GM18517 (cell line): Measurements from ENCODE around the gene CCDC194.
A peak's percentile ranks its signal among the peaks of the same experiment; 100 is the strongest.

Source experiments
- ATAC-seq: cut with Tn5 transposase; IDR thresholded peaks from one replicate; pipeline ENCODE4 v1.9.1; 2021; ENCODE audit warnings: mild to moderate bottlenecking, moderate library complexity; ENCODE audit not compliant: unreplicated experiment

Gene CCDC194, protein sequence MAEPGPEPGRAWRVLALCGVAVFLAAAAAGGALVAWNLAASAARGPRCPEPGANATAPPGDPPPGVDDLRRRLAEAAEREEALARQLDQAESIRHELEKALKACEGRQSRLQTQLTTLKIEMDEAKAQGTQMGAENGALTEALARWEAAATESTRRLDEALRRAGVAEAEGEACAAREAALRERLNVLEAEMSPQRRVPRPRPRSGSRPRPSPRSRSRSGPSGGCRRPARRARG

DNA sequence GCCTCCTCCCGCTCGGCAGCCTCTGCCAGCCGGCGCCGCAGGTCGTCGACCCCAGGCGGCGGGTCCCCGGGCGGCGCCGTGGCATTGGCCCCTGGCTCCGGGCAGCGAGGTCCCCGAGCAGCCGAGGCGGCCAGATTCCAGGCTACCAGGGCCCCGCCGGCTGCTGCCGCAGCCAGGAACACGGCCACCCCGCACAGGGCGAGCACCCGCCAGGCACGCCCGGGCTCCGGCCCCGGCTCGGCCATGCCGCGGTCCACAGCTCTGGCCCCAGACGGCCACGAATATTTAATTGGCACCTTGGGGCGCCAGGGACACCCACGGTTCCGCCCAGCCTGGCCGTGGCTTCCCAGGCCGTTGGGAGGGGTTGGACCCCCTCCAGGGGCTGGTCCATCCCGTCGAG, at the start of gene CCDC194:
Gene CCDC194, minus strand, starts transcription at position 283 of the 400 bp plus-strand sequence. Its CDS starts 38 bp downstream, at position 245.
- ATAC-seq = no peak

DNA sequence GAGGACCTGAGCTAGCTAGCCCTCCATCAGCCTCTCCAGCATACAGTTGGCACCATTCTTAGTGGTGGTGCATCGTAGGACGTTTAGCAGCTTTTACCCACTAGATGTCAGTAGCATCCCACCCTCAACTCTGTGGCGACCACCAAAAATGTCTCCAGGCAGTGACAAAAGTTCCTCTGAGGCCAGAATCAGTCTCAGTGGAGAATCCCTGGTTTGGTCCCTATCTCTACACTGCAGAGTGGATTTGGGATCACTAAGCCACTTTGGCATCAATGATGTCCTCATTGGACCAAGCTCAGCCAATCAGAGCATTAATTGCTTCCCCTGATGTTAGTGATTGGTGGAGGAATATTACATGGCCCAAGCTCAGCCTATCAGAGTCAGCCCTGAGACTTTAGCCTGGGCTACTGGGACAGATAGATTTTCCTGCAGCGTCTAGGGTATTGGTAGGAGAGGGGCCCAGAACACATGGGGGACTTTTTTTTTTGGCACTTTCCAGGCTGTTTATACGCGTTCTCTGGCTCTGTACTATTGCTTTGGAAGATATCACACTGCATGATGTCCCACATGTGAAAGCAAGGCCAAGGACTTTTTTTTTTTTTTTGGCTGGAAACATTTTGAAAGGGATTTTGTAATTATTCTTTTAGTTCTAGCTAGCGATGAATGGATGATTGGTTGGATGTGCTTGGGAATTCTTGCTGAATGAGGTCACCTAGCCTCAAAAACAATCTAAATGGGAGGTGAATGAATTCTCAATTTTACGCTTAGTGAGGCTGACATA, 47.4 kb upstream of the CCDC194 start:
- ATAC-seq = no peak

DNA sequence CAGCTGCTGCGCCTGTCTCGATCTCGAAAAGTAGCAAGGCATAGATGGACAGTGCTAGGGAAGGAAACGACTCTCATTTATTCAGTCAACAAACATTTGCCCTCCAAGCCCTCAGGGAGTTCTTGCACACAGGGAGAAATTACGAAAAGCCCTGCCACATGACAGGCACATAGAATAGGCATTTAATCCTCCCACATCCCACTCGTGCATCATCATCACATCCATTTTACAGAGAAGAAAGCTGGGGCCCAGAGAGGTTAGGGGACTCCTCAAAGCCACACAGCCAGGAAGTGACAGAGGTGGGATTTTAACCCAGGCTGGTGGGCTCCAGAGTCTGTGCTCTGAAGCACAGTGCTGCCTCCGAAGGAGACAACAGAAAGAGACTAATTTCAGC, 42.9 kb upstream of the CCDC194 start:
- no peak for ATAC-seq

DNA sequence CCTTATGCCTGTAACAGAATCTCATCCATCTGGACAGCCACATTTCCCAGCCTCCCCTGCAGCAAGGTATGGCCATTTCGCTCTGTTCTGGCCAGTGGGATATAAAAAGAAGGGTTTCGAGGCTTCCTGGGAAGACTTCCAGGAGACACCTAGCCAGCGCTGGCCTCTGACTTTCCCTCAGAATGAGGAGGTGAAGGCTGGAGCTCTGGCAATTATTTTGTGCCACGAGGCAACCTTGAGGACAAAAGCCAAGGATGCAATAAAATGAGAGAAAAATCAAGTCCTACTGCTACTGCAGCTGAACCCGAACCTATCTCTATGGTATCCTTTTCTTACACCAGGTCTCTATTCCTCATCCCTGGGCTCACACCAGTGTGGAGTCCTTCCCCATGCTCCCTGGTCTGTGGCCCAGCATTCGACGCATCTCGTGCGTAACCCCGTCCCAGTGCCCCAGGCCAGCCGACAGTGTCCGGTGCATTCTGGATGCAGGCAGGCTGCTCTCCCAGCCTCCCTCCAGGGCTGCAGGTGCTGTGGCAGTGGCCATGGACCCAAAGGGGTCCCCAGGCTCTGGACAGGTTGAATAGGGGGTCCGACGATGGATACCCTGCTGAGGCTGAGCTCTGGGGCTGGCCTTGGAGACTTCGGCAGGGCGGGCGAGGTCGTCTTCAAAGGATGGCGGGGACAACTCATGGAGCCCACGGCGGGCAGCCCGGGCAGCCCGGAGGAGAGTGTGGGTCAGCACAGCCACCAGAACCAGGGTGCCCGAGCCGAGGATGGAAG, 42.3 kb upstream of the CCDC194 start:
- ATAC-seq = no peak

DNA sequence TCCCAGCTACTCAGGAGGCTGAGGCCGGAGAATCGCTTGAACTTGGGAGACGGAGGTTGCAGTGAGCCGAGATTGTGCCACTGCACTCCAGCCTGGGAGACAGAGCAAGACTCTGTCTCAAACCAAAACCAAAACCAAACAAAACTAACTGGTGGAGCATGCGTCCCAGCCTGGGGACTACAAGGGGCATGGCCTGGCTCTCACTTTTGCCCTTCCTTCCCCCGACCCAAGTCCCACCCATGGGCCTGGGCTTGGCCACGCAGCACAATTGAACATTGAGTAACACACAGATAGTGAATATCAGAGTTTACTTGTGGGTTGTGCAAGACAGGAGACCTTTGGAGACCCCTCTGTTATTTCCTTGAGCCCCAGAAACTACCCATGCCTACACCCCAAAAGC, 41.2 kb upstream of the CCDC194 start:
- no peak for ATAC-seq

DNA sequence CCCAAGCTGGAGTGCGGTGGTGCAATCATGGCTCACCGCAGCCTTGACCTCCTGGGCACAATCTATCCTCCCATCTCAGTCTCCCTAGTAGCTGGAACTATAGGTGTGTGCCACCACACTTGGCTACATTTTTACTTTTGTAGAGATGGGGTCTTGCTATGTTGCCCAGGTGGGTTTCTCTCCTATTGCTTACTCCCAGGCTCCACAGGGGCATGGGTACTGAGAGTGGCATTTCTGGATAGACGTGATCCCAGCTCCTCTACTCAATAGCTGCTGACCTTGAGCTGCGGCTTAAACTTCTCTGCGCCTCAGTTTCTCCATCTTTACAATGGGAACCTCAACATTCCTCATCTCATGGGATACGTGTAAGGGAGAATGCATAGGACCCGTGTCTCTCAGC, 37.4 kb upstream of the CCDC194 start:
- no peak for ATAC-seq

DNA sequence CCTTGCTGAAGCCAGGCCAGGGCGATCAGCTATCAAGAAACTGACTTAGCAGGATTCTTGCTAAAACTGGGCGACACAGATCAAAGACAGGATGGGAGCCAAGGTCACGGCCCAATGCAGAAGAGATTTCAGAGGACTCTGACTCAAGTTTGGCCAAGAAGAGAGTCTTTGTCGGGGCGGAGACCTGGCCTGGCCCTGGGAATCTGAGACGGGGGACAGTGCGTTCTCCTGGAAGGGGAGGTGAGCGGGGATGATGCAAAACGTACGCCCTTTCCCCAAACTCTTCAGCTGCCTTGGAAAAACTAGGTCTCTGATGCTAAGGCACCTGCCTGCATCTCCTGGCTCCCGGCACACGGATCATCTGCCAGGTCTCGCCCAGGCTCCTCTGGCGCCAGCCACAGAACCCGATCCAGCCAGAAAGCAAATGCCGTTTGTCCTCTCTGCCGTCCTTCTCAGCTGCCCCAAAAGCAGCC, 35.7 kb upstream of the CCDC194 start:
- no peak for ATAC-seq

DNA sequence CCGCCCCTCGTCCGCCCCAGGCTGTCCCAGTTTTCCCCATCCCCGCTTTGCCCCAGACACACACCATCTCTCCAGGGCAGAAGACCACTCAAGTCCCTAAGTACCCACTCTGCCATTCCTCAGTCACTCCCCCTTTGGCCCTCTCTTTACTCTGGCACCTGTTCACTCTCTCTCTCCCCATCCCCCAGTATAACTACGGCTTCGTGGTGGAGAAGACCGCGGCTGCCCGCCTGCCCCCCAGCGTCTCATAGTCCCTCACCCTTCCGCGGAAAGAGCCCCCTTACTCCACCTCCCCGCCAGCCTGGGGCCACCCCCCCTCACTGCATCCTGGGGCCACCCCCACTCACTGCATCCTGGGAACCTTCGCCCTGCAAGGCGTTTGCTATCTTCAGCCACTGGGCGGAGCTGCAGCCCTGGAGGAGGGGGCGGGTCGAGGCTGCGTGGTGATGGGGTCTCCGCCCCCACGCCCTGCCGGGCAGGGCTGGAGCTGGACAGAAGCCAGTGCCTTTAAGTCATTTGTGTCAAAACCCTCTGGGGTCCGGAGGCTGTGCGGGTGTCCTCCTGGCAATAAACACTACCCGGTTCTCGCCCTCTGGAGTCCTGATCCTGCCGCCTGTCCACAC, 30.9 kb upstream of the CCDC194 start:
- ATAC-seq = no peak

DNA sequence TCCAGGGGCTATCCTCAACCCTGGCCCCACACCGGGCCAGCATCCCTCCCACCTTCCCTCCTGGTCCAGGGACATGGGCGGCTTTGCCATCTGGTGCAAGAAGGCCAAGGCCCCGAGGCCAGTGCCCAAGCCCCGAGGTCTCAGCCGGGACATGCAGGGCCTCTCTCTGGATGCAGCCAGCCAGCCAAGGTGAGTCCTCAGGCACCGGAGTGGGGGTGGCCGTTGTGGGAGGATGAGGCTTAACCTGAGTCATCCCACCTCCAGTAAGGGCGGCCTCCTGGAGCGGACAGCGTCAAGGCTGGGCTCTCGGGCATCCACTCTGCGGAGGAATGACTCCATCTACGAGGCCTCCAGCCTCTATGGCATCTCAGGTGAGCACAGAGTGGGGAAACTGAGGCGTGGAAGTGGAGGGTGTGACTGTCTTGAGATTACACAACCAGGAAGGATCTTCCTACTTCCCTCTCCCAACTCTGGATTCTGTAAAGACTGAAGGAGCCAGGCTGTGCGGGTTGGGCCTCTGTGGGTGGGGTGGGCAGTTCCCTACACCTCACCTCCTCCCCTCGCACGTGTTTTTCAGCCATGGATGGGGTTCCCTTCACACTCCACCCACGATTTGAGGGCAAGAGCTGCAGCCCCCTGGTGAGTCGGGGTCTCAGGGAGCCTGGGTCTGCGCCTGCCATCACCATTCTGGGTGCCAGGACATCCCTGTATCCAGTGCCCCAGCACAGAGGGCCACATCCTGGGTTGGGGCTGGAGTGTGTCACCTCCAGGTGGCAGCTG, 29.6 kb upstream of the CCDC194 start:
- ATAC-seq = no peak

DNA sequence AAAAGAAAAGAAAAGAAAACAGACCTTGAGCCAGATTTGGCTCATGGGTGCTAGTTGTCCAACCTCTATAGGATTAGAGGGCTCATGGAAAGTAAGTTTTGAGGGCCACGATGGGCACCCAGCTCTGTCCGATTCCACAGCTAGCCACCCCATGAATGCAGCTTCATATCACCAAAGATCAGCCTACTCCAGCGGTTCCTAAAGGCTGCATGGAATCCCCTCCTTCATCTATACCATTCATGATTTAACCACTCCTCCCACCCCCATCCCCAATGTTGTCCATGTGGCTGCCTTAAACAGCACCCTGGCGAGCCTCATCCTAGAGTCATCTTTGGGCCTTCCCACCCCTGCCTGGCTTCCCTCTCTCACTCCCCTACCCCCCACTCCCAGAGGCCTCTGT, 27.9 kb upstream of the CCDC194 start:
- ATAC-seq = no peak

DNA sequence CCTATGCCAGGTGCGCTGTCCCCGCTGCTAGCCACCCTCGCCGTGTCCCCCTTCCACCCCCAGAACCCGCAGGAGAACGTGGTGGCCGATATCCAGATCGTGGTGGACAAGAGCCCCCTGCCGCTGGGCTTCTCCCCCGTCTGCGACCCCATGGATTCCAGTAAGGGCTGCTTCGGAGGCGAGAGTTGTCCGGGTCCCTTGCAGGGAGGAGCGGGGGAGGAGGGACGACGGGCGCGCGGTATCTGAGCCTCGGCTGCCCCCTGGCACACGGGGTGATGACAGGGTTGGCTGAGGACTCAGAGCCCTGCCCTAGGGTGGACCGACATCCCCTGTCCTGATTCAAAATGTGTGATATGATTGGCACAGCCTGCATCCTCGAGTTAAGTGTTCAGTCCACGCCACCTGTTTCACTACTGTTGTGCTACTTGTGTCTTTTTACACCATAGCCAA, 26.5 kb upstream of the CCDC194 start:
- ATAC-seq = no peak

DNA sequence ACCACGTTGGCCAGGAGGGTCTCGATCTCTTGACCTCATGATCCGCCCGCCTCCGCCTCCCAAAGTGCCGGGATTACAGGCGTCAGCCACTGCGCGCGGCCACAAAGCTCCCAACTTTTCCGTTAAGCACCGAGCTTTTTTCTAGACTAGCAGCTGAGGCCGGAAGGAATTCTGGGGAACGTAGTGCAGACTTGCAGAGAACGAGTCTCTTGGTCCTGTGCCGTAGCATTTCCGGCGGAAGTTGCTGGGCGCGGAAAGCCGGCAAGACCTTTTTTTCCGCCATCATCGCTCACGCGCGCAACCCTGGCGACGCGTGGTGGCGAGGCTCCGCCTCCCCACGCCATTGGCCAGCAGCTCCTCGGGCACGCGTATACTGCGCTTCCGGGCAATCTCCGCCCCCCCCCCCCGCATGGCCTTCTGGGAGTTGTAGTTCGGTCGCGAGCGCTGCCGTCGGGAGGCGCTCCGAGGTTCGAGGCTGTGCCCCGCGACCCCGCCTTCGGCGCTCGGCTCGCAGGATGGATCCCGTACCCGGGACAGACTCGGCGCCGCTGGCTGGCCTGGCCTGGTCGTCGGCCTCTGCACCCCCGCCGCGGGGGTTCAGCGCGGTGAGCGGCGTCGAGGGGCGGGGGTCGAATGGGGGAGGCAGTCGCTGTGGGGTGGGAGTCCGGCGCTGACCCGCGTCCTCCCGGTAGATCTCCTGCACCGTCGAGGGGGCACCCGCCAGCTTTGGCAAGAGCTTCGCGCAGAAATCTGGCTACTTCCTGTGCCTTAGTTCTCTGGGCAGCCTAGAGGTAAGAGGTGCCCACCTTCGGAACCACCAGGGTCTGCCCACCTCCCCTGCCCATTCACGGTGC, 25.9 kb upstream of the CCDC194 start, which contains the start of gene MVB12A:
Gene MVB12A, plus strand, starts transcription at position 427 of the 854 bp plus-strand sequence. Its CDS starts 89 bp downstream, at position 516.
- ATAC-seq = peak; percentile 85

DNA sequence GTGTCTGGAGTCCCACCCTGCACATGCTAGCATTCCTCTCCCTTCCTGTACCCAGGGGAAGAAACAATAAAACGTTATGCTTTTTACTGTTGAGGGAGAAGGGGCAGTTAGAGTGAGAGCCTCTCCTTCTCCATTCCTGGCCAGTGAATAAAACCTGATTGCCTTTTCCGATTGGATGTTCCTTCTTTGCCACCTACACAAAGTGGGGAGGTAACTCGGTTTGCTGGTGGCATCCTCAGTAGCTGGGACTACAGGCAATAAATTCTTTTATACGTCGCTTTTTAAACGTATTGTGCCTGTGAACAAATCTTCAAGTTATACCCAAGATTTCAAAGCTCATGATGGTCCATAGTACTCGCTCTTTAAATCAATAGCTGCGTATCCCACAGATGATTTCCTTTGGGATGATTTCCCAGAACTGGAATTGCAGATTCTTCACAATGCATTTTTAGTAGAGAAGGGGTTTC, 25.2 kb upstream of the CCDC194 start:
- ATAC-seq = no peak

DNA sequence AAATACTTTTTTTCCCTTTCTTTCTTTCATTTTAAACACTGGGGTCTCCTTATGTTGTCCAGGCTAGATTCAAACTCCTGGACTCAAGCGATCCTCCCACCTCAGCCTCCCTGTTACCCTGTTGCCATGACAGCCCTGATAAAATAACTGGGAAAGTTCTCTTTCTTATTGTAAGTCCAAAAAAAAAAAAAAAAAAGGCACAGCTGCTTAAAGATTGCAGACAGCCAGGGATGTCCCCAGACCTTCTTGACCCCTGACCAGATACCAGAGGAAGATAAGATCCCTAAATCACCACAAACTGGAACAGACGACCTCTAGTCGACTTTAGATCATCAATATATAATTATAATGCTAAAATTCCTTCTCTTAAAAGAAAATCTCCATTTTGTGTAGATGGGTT, 24.7 kb upstream of the CCDC194 start:
- ATAC-seq = no peak

DNA sequence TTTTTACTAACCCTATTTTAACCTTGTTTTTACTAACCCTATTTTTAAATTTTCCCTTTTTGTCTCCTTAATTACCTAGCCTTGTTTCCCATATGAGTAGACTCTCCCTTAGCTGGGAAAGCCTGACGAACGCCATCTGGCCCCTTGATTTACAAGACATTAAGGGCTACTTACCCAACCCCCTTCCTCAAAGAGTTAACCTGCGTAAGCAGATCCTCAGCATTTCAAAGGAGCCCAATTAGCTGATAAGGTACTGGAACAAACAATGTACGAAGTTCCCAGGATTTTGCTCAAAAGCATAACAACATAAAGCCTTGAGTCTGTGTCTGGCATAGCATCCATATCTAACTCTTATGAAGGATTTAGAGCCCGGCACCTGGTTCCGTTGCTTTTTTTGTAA, 21.1 kb upstream of the CCDC194 start:
- ATAC-seq = no peak

DNA sequence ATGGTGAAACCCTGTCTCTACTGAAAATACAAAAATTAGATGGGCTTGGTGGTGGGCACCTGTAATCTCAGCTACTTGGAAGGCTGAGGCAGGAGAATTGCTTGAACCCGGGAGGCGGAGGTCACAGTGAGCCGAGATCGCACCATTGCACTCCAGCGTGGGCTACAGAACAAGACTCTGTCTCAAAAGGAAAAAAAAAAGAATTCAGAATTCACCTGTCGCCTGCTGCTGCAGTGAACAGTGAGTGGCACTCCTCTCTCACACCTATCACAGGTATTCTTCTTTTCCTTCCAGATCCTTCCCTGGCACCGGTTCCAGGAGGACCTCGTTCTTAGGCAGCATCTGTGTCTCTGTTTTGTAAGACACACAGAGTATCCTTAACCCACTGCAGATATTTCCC, 20.1 kb upstream of the CCDC194 start:
- ATAC-seq = no peak

DNA sequence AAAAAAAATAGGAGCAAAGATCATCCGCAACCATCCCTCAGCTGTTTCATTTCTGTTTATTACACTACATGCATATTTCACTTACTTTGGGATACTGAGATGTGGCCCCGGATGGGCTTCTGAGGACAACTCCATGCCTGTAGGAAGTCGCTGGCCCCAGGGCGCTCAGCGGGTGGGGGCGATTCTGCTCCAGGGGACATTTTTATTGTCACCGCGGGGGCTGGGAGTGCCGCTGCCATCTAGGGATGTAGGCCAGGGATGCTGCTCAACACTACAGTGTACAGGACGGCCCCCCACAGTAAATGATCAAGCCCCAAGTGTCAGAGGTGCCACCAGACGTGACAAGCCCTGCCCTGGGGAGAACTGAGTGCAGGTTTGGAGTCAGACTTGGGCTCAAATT, 17.8 kb upstream of the CCDC194 start:
- ATAC-seq = no peak

DNA sequence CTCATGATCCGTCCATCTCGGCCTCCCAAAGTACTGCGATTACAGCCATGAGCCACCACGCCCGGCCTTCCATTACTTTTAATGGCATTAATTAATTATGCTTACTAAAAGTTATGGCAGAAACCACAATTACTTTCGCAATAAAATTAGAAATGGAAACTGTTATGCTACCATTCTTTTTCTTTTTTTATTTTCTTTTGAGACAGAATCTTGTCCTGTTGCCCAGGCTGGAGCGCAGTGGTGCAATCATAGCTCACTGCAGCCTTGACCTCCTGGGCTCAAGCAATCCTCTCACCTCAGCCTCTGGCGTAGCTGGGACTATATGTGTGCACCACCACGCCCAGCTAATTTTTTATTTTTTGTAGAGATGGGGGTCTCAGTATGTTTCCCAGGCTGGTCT, 16.0 kb upstream of the CCDC194 start:
- ATAC-seq = no peak

DNA sequence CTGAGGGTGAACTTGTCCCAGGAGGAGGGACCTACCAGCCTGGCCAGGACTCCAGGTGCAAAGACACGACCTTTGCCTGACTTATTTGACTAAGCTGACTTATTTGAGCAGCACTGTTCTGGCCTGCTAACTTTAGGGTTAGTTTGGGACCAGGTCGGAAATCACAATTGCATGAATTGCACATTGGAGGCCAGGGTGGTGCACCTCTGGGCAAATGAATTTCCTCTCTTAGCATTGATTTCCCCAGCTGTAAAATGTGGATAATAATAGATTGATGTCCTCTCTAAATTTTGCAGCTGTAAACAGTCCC, 12.8 kb upstream of the CCDC194 start:
- ATAC-seq = no peak
